Esophagus muscularis mucosa (tissue), 3 donors: Measurements from ENCODE around the gene PCA3.

Experiments
- POLR2A ChIP-seq: fragments of 450-650 bp; IDR thresholded peaks from one replicate; pipeline ENCODE4 v1.6.1; 2017; ENCODE audit warnings: antibody characterized with exemption, moderate library complexity, mild to moderate bottlenecking, low read depth
- POLR2AphosphoS5 ChIP-seq, 2 donors: sonication (generic); formaldehyde crosslinking; IDR thresholded peaks; one replicate each; pipeline ENCODE4 v1.6.1; 2017; ENCODE audit warnings: antibody characterized with exemption in 2 of 2
- TF ChIP-seq, protein P1 (sequence below), 3 experiments: fragments of 200-600 bp in 2 of 3; fragments of 450-650 bp in 1 of 3; sonication (generic) in 2 of 3; IDR thresholded peaks; one replicate each; pipeline ENCODE4 v1.5.1; 2017 to 2019; ENCODE audit warnings: antibody characterized with exemption in 3 of 3, mild to moderate bottlenecking in 2 of 3, moderate library complexity in 1 of 3

DNA sequence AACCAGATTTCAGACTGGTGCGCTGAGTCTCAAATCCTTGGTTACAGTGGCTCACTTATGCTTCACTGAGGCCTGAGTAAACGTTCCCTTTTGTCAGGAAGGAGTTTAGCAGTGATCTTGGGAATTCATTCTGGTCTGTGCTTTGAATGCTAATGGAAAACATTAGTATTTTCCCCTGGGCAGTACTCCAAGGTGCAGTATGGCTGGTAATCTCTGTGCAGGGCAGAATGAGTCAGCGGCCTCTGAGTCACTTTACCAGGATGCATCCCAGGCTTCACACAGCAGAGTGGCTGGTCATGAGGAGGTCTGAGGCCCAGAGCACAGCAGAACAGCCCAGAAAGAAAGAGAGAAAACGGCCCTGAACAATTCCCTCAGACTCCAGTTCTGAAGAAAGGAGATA, 54.0 kb downstream of the PCA3 start:
- TF ChIP-seq, protein P1, sequence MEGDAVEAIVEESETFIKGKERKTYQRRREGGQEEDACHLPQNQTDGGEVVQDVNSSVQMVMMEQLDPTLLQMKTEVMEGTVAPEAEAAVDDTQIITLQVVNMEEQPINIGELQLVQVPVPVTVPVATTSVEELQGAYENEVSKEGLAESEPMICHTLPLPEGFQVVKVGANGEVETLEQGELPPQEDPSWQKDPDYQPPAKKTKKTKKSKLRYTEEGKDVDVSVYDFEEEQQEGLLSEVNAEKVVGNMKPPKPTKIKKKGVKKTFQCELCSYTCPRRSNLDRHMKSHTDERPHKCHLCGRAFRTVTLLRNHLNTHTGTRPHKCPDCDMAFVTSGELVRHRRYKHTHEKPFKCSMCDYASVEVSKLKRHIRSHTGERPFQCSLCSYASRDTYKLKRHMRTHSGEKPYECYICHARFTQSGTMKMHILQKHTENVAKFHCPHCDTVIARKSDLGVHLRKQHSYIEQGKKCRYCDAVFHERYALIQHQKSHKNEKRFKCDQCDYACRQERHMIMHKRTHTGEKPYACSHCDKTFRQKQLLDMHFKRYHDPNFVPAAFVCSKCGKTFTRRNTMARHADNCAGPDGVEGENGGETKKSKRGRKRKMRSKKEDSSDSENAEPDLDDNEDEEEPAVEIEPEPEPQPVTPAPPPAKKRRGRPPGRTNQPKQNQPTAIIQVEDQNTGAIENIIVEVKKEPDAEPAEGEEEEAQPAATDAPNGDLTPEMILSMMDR (IDR thresholded peaks at IDR 0.05), result no peak
- TF ChIP-seq POLR2A (no peak), POLR2AphosphoS5 (IDR thresholded peaks at IDR 0.05) (peak; percentile 88 to 91)
